Eye (tissue), 1 donor: ENCODE measurements around the gene PSPC1.
"Not testable (repeated sequence)": the region's sequence is repeated elsewhere in the genome, so short reads cannot be mapped to it uniquely, and the experiment has no call there.

Experiments
- DNase-seq: peaks from one replicate; pipeline ENCODE4 v3.0.0-alpha.2; 2015

PSPC1 gene, protein sequence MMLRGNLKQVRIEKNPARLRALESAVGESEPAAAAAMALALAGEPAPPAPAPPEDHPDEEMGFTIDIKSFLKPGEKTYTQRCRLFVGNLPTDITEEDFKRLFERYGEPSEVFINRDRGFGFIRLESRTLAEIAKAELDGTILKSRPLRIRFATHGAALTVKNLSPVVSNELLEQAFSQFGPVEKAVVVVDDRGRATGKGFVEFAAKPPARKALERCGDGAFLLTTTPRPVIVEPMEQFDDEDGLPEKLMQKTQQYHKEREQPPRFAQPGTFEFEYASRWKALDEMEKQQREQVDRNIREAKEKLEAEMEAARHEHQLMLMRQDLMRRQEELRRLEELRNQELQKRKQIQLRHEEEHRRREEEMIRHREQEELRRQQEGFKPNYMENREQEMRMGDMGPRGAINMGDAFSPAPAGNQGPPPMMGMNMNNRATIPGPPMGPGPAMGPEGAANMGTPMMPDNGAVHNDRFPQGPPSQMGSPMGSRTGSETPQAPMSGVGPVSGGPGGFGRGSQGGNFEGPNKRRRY

DNA sequence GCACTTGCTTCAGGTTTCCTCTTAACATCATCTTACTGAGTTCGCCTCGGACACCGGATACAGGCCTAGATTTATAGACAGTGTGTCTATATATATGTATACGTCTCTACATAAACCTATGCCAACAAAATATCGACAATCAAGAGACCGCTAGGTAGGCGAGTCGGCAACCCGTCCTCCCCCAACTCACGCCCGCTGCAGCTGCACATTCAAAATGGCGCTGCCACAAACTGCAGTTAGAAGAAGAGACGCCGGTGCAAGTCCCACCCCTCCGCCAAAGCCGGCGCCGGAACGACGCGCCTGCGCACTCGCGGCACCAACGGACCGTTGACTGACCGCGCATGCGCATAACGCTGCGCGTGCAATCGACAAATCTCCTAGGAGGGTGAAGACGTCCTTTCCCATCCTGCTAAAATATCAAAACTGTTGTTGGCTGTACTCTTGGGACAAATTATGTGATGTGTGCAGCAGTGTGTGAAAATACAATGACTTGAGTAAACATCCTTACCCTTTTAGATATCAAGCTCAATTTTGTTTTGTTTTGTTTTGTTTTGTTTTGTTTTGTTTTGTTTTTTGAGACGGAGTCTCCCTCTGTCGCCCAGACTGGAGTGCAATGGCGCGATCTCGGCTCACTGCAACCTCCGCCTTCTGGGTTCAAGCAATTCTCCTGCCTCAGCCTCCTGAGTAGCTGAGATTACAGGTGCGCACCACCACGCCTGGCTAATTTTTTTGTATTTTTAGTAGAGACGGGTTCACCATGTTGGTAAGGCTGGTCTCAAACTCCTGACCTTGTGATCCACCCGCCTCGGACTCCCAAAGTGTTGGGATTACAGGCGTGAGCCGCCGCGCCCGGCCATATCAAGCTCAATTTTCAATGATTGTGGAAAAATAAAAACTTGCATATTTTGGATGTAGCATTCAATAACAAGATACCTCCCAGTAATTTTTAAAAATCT lies at the start of gene PSPC1:
Gene PSPC1, minus strand, starts transcription at position 219 of the 956 bp plus-strand sequence. Its CDS starts 188 bp downstream, at position 31.
- DNase-seq = peak; percentile 98

GRCh38 chr13:19822673-19823072 lies 39.9 kb upstream of the PSPC1 start:
- no peak for DNase-seq

DNA sequence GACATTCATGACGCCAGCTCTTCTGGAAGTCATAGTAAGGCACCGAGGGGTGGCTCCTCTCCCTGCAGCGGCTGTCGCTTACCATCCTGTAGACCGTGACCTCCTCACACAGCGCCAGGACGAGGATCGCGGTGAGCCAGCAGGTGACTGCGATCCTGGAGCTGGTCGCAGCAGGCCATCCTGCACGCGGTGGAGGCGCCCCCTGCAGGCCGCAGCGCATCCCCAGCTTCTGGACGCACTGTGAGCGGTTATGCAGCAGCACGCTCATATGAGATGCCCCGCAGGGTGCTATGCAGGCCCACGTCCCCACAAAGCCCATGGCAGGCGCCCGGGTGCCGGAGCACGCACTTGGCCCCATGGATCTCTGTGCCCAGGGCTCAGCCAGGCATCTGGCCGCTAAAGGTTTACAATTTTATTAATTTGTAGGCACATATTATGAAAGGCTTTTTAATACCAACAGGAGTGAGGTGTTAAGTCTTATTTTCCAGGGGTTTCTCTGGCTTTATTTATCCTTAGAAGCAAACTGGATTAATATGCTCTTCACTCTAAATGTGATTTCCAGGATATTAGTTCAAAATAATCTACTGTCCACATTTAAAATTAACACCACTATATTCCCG lies 35.6 kb upstream of the PSPC1 start:
- DNase-seq = peak; percentile 64

DNA sequence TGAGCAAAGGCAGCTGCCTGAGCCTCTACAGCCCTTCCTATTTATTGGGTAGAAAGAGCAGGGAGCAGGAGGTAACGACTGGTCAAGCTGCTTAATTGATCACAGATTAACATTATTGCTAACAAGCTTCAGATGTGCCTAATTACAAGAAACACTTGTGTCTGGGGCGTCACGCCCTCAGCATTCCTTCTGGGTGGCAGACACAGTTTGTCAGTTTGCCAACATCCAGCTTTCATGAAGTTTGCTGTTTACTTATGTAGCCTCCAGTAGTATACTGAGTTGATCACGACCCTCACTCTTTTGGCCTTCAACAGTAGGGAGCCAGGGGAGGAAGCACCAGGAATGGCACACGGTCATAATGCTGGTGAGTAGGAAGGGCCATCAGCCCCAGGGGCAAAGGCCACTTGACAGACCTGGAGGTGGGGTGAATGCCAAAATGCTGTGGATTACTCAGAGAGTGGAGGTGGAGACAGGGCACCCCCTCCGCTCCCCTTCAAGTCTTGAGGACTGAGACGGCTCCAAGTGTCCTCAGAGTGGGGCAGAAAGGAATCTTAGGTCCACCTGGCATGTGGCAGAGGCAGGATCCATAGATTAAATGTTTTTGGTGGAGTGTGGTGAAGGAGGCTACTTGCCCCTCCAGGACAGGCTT lies 34.9 kb upstream of the PSPC1 start:
- DNase-seq = no peak

DNA sequence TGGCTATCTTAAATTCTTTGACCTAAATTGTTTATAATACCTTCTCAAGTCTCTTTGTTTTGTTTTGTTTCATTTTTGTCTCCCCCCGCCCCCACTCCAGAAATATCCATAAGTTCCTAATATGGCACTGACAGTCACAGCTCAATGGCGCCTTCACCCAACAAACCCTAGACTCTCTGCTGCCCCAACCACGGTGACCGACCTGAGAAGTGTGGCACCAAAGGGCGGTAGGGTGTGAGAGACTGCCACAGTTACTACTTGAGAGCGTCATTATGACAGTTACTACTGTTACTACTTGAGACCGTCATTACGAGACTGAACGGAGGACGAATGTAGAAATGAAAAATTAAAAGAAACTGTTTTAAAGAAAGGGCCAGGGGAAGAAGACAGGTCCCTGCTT lies 34.4 kb upstream of the PSPC1 start:
- DNase-seq = no peak

- DNase-seq = not testable (repeated sequence)
Observed at GRCh38 chr13:19815842-19816241, 33.1 kb upstream of the PSPC1 start.

- no peak for DNase-seq
Observed at GRCh38 chr13:19810996-19811881, 28.5 kb upstream of the PSPC1 start.

GRCh38 chr13:19810151-19810550 lies 27.4 kb upstream of the PSPC1 start:
- no peak for DNase-seq

GRCh38 chr13:19805765-19806164 lies 23.0 kb upstream of the PSPC1 start:
- DNase-seq = no peak

- no peak for DNase-seq
Observed at GRCh38 chr13:19795956-19796355, 13.2 kb upstream of the PSPC1 start.

DNA sequence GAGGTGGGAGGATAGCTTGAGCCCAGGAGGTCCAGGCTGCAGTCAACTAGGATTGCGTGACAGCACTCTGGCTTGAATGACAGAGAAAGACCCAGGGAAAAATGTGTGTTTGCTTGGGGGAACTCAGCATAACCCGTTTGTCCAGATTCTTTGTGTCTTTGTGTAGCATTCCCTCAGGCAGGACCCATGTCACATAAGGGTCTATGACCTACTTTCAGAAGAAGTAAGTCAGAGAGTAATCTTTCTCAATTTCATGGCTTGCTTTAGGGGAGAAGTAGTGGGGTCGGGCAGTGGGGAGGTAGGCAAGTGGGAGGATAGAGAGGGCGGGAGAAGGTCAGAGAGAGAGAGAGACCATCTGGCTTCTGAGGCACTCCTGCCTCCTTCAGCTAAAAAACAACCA lies 11.9 kb upstream of the PSPC1 start:
- DNase-seq = peak; percentile 33

- DNase-seq = no peak
Observed at GRCh38 chr13:19791953-19792537, 9.3 kb upstream of the PSPC1 start.

- peak; percentile 87 for DNase-seq
Observed at GRCh38 chr13:19782049-19782726, 557 bp downstream of the PSPC1 start.

GRCh38 chr13:19781526-19781925 lies 1.2 kb downstream of the PSPC1 start:
- DNase-seq = no peak

GRCh38 chr13:19780753-19781418 lies 1.9 kb downstream of the PSPC1 start:
- peak; percentile 6 for DNase-seq

DNA sequence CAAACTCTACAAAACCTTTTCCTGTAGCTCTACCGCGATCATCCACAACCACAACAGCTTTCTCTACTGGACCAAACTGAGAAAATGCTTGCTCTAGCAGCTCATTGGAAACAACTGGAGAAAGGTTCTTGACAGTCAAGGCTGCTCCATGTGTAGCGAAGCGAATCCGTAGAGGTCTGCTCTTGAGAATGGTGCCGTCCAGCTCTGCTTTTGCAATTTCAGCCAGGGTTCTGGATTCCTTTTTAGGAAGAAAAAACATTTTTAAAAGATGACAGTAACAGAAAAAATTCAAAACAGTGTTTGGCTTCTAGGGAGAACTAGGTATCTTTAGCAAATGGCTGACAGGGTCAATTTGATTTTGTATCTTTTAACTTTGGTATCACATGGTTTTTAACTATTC lies 10.4 kb downstream of the PSPC1 start:
- DNase-seq = no peak

- no peak for DNase-seq
Observed at GRCh38 chr13:19769854-19770253, 12.9 kb downstream of the PSPC1 start.

DNA sequence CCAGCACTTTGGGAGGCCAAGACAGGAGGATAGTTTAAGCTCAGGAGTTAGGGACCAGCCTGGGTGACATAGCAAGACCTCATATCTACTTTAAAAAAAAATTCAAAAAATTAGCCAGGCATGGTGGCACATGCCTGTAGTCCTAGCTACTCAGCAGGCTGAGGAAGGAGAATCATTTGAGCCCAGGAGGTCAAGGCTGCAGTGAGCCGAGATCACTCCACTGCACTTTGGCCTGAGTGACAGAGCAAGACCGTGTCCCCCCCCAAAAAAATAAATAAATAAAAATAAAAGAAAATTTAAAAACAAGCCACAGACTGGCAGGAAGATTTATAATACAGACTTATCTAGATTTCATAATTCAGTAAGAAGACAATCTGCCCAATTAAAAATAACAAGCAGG lies 14.8 kb downstream of the PSPC1 start:
- DNase-seq = no peak

- DNase-seq = peak; percentile 3
Observed at GRCh38 chr13:19766591-19766990, 16.2 kb downstream of the PSPC1 start.

- no peak for DNase-seq
Observed at GRCh38 chr13:19764237-19764636, 18.5 kb downstream of the PSPC1 start.
